HG02610 (cell line): Measurements from ENCODE around the gene ZNF157.

Source experiments
- ATAC-seq: cut with Tn5 transposase; IDR thresholded peaks from one replicate; pipeline ENCODE4 v1.9.1; 2021; ENCODE audit warnings: mild to moderate bottlenecking, moderate library complexity; ENCODE audit not compliant: unreplicated experiment

ZNF157 gene

GRCh38 chrX:47446431-47446830 lies 76.1 kb downstream of the ZNF157 start:
- no peak for ATAC-seq

GRCh38 chrX:47446971-47447370 lies 76.6 kb downstream of the ZNF157 start:
- ATAC-seq: no peak

DNA sequence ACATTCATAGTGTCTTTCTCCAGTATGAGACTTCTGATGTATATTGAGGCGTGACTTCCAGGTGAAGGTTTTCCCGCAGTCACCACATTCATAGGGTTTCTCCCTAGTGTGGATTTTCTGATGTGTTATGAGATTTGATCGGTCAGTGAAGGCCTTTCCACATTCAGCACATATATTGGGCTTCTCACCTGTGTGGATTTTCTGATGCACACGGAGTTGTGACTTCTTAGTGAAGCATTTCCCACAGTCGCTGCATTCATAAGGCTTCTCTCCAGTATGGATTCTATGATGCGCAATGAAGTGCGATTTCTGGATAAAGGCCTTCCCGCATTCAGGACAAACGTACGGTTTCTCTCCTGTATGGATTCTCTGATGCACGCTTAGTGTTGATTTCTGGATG lies 77.2 kb downstream of the ZNF157 start:
- ATAC-seq: no peak

GRCh38 chrX:47448165-47448806 lies 77.9 kb downstream of the ZNF157 start:
- ATAC-seq: no peak

DNA sequence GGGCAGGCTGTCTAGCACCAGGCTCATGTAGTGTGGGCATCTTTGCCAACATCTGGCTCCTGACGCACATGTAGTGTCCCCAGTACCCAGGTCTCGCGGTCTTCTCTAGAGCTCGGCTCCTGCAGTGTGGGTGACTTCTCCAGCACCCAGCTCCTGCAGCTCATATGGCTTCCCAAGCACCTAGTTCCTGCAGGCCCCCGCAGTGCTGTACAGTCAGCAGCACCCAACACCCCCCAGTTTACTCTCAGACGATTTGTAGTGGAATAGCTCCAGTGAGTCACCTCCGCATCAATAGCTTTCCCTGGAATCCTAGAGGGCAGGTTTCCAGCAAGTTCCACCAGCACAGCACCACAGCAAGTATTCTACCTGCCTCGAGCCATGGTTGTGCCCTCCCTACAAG lies 81.7 kb downstream of the ZNF157 start:
- ATAC-seq: no peak

- no peak for ATAC-seq
Observed at GRCh38 chrX:47456080-47456479, 85.7 kb downstream of the ZNF157 start.

DNA sequence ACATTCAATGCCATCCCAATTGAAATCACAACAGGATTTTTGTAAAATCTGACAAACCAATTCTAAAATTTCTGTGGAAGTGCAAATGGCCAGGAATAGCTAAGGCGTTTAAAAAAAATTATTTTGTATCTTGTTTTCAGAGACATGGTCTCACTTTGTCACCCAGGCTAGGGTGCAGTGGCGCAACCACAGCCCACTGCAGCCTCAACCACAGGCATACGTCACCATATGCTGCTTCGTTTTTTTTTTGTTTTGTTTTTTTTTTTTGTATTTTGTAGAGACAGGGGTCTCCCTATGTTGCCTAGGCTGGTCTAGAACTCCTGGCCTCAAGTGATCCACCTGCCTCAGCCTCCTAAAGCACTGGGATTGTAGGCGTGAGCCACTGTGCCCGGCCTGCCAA lies 88.2 kb downstream of the ZNF157 start:
- no peak for ATAC-seq

DNA sequence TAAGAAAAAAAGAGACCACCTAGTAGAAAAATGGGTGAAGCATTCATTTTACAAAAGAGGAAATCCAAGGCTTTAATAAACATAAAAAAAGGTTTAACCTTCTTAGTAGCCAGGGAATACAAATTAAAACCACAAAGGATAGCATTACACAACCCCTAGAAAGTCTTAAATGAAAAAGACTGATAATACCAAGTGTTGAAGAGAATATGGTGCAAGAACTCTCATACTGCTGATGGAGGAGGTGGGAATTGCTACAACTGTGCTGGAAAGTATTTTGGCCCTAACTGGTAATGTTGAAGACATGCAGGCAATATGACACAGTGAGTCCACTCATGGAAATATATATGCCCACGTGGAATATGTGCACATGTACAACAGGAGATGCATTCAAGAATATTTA lies 90.2 kb downstream of the ZNF157 start:
- ATAC-seq: no peak
